K562 (cell line): ENCODE data around the gene TMEM121B. TPM values are rescaled to one million over a fixed set of nuclear protein-coding genes. Genes with fewer than 3 reads are reported as not detected.

Experiments
- CC2D1A ChIP-seq: fragments of 450-650 bp; IDR thresholded peaks from 2 replicates; pipeline ENCODE4 v1.6.1; 2017; ENCODE audit warnings: mild to moderate bottlenecking
- ETV5 ChIP-seq: sonication (generic); formaldehyde crosslinking; IDR thresholded peaks from 2 replicates; pipeline ENCODE4 v1.4.0; 2020; ENCODE audit warnings: low read depth, mild to moderate bottlenecking, missing genetic modification reagents
- HMGN3 ChIP-seq: IDR thresholded peaks from 2 replicates; pipeline ENCODE4 v1.6.1; 2011; ENCODE audit warnings: borderline replicate concordance, low read depth, mild to moderate bottlenecking, mixed read lengths, low read length; ENCODE audit not compliant: insufficient read length; ENCODE audit errors: extremely low read depth
- JUN ChIP-seq, 2 experiments: sonication (generic) in 1 of 2; formaldehyde crosslinking in 1 of 2; IDR thresholded peaks; 2 replicates each; pipeline versions ENCODE4 v1.6.1 to v1.8.0; 2012 to 2022; ENCODE audit warnings: borderline replicate concordance in 2 of 2, mild to moderate bottlenecking in 2 of 2, improper control_type of control experiment in 1 of 2, low read depth in 1 of 2, low read length in 1 of 2, missing genetic modification reagents in 1 of 2
- KDM5B ChIP-seq: fragments of 200-600 bp; sonication (generic); IDR thresholded peaks from 2 replicates; pipeline ENCODE4 v1.6.1; 2012; ENCODE audit warnings: low read depth, mild to moderate bottlenecking, moderate library complexity, low read length, control low read depth, inconsistent platforms; ENCODE audit not compliant: insufficient replicate concordance
- L3MBTL2 ChIP-seq: fragments of 450-650 bp; IDR thresholded peaks from 2 replicates; pipeline ENCODE4 v1.6.1; 2016; ENCODE audit warnings: mild to moderate bottlenecking, moderate library complexity
- MAZ ChIP-seq, 2 experiments: fragments of 450-650 bp in 1 of 2; sonication (generic) in 1 of 2; formaldehyde crosslinking; IDR thresholded peaks in 1 of 2; conservative IDR thresholded peaks in 1 of 2; 2 replicates each; pipeline versions ENCODE4 v1.4.0 to v1.5.0; 2020; ENCODE audit warnings: mild to moderate bottlenecking in 1 of 2, missing genetic modification reagents in 1 of 2
- MYNN ChIP-seq, 2 experiments: sonication (generic); formaldehyde crosslinking in 1 of 2; IDR thresholded peaks; 2 replicates each; pipeline versions ENCODE4 v1.5.0 to v1.6.1; 2016 to 2020; ENCODE audit warnings: antibody characterized with exemption in 1 of 2, missing genetic modification reagents in 1 of 2
- NUFIP1 ChIP-seq: fragments of 450-650 bp; IDR thresholded peaks from 2 replicates; pipeline ENCODE4 v1.6.1; 2018; ENCODE audit not compliant: partially characterized antibody
- POLR2G ChIP-seq: fragments of 200-400 bp; formaldehyde crosslinking; IDR thresholded peaks from 2 replicates; pipeline ENCODE4 v1.6.1; 2017; ENCODE audit warnings: low read depth, mild to moderate bottlenecking, antibody characterized with exemption, low read length, moderate library complexity
- RFX1 ChIP-seq: fragments of 450-650 bp; IDR thresholded peaks from 2 replicates; pipeline ENCODE4 v1.6.1; 2016; ENCODE audit warnings: mild to moderate bottlenecking, moderate library complexity
- TARDBP ChIP-seq: fragments of 450-650 bp; IDR thresholded peaks from 2 replicates; pipeline ENCODE4 v1.6.1; 2016
- TSC22D4 ChIP-seq: fragments of 450-650 bp; IDR thresholded peaks from 2 replicates; pipeline ENCODE4 v1.6.1; 2016; ENCODE audit warnings: missing genetic modification characterization, missing biosample characterization, control low read depth
- ZNF507 ChIP-seq: conservative IDR thresholded peaks from 2 replicates; pipeline ENCODE4 v1.6.1; 2017; ENCODE audit warnings: missing genetic modification characterization, missing compliant biosample characterization
- ZNF830 ChIP-seq: fragments of 250-450 bp; sonication (Bioruptor Pico); IDR thresholded peaks from 2 replicates; pipeline ENCODE4 v1.5.0; 2021; ENCODE audit warnings: mild to moderate bottlenecking
- polyA plus RNA-seq, 8 experiments: library from polyadenylated mRNA; depleted of rRNA in 4 of 8; stranded (reverse) in 5 of 8; unstranded in 3 of 8; fragments of >200 nt; fragmentation: Nextera tagmentation in 2 of 8; fragmentation: Illumina TruSeq in 1 of 8; extraction: Ambion mirVana in 2 of 8; extraction: Trizol in 1 of 8; gene quantifications; 2 replicates each; pipeline versions ENCODE4 v1.2.1 to v1.2.3, GENCODE V29; 2011 to 2014; ENCODE audit warnings: inconsistent platforms in 1 of 8, missing spikeins in 1 of 8
- total RNA-seq, 7 experiments: library from RNA; depleted of rRNA in 6 of 7; stranded (reverse); fragments of >200 nt in 6 of 7; fragmentation: Illumina TruSeq in 2 of 7; extraction: Trizol in 2 of 7; gene quantifications; 2 replicates each; pipeline versions ENCODE4 v1.2.1 to v1.2.3, GENCODE V29; 2011 to 2021; ENCODE audit warnings: low replicate concordance in 1 of 7
- TF ChIP-seq, protein P1 (sequence below), 2 experiments: IDR thresholded peaks; 2 replicates each; pipeline ENCODE4 v1.6.1; 2012; ENCODE audit warnings: improper control_type of control experiment in 2 of 2, low read depth in 2 of 2, low read length in 2 of 2, borderline replicate concordance in 1 of 2
- TF ChIP-seq, protein P2 (sequence below), 3 experiments: fragments of 200-800 bp in 1 of 3; fragments of 250-450 bp in 1 of 3; fragments of 450-650 bp in 1 of 3; sonication (Bioruptor Pico) in 1 of 3; sonication (Bioruptor generic) in 1 of 3; formaldehyde crosslinking in 1 of 3; IDR thresholded peaks; 2 replicates each; pipeline versions ENCODE4 v1.6.1 to v1.8.0; 2016 to 2022; ENCODE audit warnings: mild to moderate bottlenecking in 2 of 3, missing genetic modification characterization in 2 of 3, missing compliant biosample characterization in 1 of 3, moderate library complexity in 1 of 3
- TF ChIP-seq, protein P3 (sequence below): fragments of 450-650 bp; IDR thresholded peaks from 2 replicates; pipeline ENCODE4 v1.6.1; 2016; ENCODE audit warnings: low read depth, mild to moderate bottlenecking, moderate library complexity

TMEM121B gene
- total and polyA plus RNA-seq, 9 of the 15 experiments (the other 6 are each of a cell fraction or from before 2014, with no cell fraction given) = 0.03 to 0.07 (median 0.03) TPM; not detected in 6

DNA sequence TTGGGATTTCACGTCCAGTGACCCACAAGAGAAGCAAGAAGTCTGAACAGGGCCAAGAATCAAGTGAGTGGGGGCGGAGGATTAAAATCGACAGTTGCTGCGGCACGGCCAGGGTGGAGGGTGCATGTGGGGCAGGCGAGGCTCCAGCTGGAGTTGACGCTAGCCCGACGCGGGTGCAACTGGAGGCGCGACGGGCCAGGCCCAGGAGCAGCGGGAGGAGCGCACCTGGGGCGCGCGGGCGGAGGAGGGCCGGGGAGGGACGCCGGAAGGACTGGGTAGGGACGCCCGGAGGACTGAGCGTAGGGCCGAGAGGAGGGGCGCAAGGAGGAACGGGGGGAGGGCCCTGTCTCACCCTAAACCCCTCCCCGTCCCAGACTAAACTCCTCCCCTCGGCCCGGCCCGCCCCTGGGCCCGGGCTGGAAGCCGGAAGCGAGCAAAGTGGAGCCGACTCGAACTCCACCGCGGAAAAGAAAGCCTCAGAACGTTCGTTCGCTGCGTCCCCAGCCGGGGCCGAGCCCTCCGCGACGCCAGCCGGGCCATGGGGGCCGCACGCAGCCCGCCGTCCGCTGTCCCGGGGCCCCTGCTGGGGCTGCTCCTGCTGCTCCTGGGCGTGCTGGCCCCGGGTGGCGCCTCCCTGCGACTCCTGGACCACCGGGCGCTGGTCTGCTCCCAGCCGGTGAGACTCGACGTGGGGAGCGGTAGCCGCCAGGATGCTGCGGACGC is 36.4 kb downstream of the TMEM121B start, which contains the start of gene IL17RA (continued):
- 0 out of 2 replicates have a peak, but pooled peaks have one; percentile 16 for TF ChIP-seq JUN (IDR thresholded peaks at IDR 0.05; ENCODE audit: borderline replicate concordance, low read depth, low read length)
- no peak for TF ChIP-seq JUN (CRISPR knock-in tag; IDR thresholded peaks at IDR 0.05; ENCODE audit: borderline replicate concordance)
- TF ChIP-seq, protein P1, sequence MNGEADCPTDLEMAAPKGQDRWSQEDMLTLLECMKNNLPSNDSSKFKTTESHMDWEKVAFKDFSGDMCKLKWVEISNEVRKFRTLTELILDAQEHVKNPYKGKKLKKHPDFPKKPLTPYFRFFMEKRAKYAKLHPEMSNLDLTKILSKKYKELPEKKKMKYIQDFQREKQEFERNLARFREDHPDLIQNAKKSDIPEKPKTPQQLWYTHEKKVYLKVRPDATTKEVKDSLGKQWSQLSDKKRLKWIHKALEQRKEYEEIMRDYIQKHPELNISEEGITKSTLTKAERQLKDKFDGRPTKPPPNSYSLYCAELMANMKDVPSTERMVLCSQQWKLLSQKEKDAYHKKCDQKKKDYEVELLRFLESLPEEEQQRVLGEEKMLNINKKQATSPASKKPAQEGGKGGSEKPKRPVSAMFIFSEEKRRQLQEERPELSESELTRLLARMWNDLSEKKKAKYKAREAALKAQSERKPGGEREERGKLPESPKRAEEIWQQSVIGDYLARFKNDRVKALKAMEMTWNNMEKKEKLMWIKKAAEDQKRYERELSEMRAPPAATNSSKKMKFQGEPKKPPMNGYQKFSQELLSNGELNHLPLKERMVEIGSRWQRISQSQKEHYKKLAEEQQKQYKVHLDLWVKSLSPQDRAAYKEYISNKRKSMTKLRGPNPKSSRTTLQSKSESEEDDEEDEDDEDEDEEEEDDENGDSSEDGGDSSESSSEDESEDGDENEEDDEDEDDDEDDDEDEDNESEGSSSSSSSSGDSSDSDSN (IDR thresholded peaks at IDR 0.05; ENCODE audit: borderline replicate concordance in 1 of 2, low read depth in 2 of 2, low read length in 2 of 2) = peak; percentile 43 to 85; a peak in 2 of 4 replicates
- TF ChIP-seq HMGN3 = peak; percentile 82
- TF ChIP-seq ZNF830 = 0 out of 2 replicates have a peak, but pooled peaks have one; percentile 67
- no peak for TF ChIP-seq TSC22D4 (tag)
- peak; percentile 32; the same call in 1 of the 2 replicates for TF ChIP-seq TARDBP
- TF ChIP-seq L3MBTL2 = peak; percentile 87
- TF ChIP-seq, protein P2, sequence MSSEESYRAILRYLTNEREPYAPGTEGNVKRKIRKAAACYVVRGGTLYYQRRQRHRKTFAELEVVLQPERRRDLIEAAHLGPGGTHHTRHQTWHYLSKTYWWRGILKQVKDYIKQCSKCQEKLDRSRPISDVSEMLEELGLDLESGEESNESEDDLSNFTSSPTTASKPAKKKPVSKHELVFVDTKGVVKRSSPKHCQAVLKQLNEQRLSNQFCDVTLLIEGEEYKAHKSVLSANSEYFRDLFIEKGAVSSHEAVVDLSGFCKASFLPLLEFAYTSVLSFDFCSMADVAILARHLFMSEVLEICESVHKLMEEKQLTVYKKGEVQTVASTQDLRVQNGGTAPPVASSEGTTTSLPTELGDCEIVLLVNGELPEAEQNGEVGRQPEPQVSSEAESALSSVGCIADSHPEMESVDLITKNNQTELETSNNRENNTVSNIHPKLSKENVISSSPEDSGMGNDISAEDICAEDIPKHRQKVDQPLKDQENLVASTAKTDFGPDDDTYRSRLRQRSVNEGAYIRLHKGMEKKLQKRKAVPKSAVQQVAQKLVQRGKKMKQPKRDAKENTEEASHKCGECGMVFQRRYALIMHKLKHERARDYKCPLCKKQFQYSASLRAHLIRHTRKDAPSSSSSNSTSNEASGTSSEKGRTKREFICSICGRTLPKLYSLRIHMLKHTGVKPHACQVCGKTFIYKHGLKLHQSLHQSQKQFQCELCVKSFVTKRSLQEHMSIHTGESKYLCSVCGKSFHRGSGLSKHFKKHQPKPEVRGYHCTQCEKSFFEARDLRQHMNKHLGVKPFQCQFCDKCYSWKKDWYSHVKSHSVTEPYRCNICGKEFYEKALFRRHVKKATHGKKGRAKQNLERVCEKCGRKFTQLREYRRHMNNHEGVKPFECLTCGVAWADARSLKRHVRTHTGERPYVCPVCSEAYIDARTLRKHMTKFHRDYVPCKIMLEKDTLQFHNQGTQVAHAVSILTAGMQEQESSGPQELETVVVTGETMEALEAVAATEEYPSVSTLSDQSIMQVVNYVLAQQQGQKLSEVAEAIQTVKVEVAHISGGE (CRISPR knock-in tag; IDR thresholded peaks at IDR 0.05) = peak in 2 of 3 experiments; percentile 69 to 92; a peak in 4 of 6 replicates
- TF ChIP-seq RFX1 = no peak
- TF ChIP-seq ETV5 = peak; percentile 50; the same call in 1 of the 2 replicates
- TF ChIP-seq CC2D1A = no peak
- peak; percentile 91 for TF ChIP-seq POLR2G
- peak; percentile 84 to 86 for TF ChIP-seq MAZ (CRISPR knock-in tag; conservative IDR thresholded peaks at IDR 0.05 in 1 of 2, IDR thresholded peaks at IDR 0.05 in 1 of 2)
- TF ChIP-seq MYNN (IDR thresholded peaks at IDR 0.05) = no peak
- no peak for TF ChIP-seq MYNN (CRISPR knock-in tag; IDR thresholded peaks at IDR 0.05)
- no peak for TF ChIP-seq NUFIP1
- TF ChIP-seq KDM5B = peak; percentile 79
- TF ChIP-seq, protein P3, sequence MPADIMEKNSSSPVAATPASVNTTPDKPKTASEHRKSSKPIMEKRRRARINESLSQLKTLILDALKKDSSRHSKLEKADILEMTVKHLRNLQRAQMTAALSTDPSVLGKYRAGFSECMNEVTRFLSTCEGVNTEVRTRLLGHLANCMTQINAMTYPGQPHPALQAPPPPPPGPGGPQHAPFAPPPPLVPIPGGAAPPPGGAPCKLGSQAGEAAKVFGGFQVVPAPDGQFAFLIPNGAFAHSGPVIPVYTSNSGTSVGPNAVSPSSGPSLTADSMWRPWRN = no peak
- TF ChIP-seq ZNF507 (tag) = no peak
